Fibroblast of skin of abdomen (primary cell): Measurements from ENCODE around the gene SF3B4.

Experiments
- DNase-seq: peaks from one replicate; pipeline ENCODE4 v3.0.0-alpha.2; 2013

The SF3B4 gene

GRCh38 chr1:149932474-149932873 is 4.9 kb upstream of the SF3B4 start:
- no peak for DNase-seq

- no peak for DNase-seq
Observed at GRCh38 chr1:149931212-149931790, 3.7 kb upstream of the SF3B4 start.

GRCh38 chr1:149929856-149930255 is 2.3 kb upstream of the SF3B4 start:
- no peak for DNase-seq

- no peak for DNase-seq
Observed at GRCh38 chr1:149928401-149928724, 760 bp upstream of the SF3B4 start.

- no peak for DNase-seq
Observed at GRCh38 chr1:149927056-149927562, 494 bp downstream of the SF3B4 start.

GRCh38 chr1:149926296-149926695 is 1.3 kb downstream of the SF3B4 start:
- no peak for DNase-seq

GRCh38 chr1:149925751-149926150 is 1.9 kb downstream of the SF3B4 start:
- DNase-seq: no peak

- DNase-seq: no peak
Observed at GRCh38 chr1:149925345-149925744, 2.3 kb downstream of the SF3B4 start.

GRCh38 chr1:149923626-149924025 is 4.0 kb downstream of the SF3B4 start:
- no peak for DNase-seq

GRCh38 chr1:149917571-149918144 is 9.9 kb downstream of the SF3B4 start, which contains the start of gene SV2A:
Gene SV2A, minus strand, starts transcription at chr1:149917844. Its CDS starts 4,004 bp downstream, at chr1:149913840.
- DNase-seq: peak; percentile 76

- no peak for DNase-seq
Observed at GRCh38 chr1:149916898-149917252, 10.7 kb downstream of the SF3B4 start.

GRCh38 chr1:149916193-149916897 is 11.3 kb downstream of the SF3B4 start:
- DNase-seq: no peak

GRCh38 chr1:149915429-149916192 is 12.0 kb downstream of the SF3B4 start:
- DNase-seq: no peak

- no peak for DNase-seq
Observed at GRCh38 chr1:149914545-149914944, 13.1 kb downstream of the SF3B4 start.

GRCh38 chr1:149906570-149907075 is 21.0 kb downstream of the SF3B4 start:
- no peak for DNase-seq

- no peak for DNase-seq
Observed at GRCh38 chr1:149903836-149904491, 23.6 kb downstream of the SF3B4 start.

GRCh38 chr1:149899460-149900284 is 27.9 kb downstream of the SF3B4 start, which contains the start of gene BOLA1:
Gene BOLA1, plus strand, starts transcription at chr1:149899568. Its CDS starts 492 bp downstream, at chr1:149900060.
- DNase-seq: peak; percentile 92

GRCh38 chr1:149896575-149896974 is 31.0 kb downstream of the SF3B4 start:
- DNase-seq: no peak

- peak; percentile 52 for DNase-seq
Observed at GRCh38 chr1:149888999-149889289, 38.7 kb downstream of the SF3B4 start.

GRCh38 chr1:149888247-149888998 is 39.2 kb downstream of the SF3B4 start:
- peak; percentile 92 for DNase-seq
